Astrocyte of the hippocampus (primary cell): Measurements from ENCODE around the gene SLC25A51.

ENCODE experiments used
- DNase-seq: peaks from one replicate; pipeline ENCODE4 v3.0.0; 2011; ENCODE audit warnings: low read depth, low spot score

The SLC25A51 gene

GRCh38 chr9:37839496-37840461 lies 64.1 kb downstream of the SLC25A51 start:
- DNase-seq: no peak
